Thyroid gland (tissue), 4 donors: Measurements from ENCODE around the gene FMN2. TPM values are rescaled to one million over a fixed set of nuclear protein-coding genes. Genes with fewer than 3 reads are reported as not detected.

ENCODE experiments used
- DNase-seq, 2 donors: peaks; one replicate each; pipeline ENCODE4 v3.0.0-alpha.2; 2019
- H3K27ac ChIP-seq, 3 donors: fragments of 200-600 bp; sonication (generic); 1 replicate in 2 of 3; 2 replicates in 1 of 3; pipeline ENCODE4 v1.5.1; 2016 to 2019; ENCODE audit warnings: mild to moderate bottlenecking in 1 of 3, moderate library complexity in 1 of 3
- H3K27me3 ChIP-seq: fragments of 200-600 bp; sonication (generic); one replicate; pipeline ENCODE4 v1.5.1; 2019
- H3K36me3 ChIP-seq, 2 donors: fragments of 200-600 bp; sonication (generic); one replicate each; pipeline ENCODE4 v1.5.1; 2016 to 2019
- H3K4me1 ChIP-seq, 2 donors: fragments of 200-600 bp; sonication (generic); one replicate each; pipeline ENCODE4 v1.5.1; 2017 to 2019
- H3K4me3 ChIP-seq, 3 donors: fragments of 200-600 bp; sonication (generic); replicated peaks in 1 of 3; 1 replicate in 2 of 3; 2 replicates in 1 of 3; pipeline ENCODE4 v1.5.1; 2016; ENCODE audit warnings: mild to moderate bottlenecking in 1 of 3
- H3K9me3 ChIP-seq: fragments of 200-600 bp; sonication (generic); one replicate; pipeline ENCODE4 v1.5.1; 2017
- POLR2A ChIP-seq, 2 donors: fragments of 450-650 bp; IDR thresholded peaks; one replicate each; pipeline ENCODE4 v1.6.1; 2017; ENCODE audit warnings: antibody characterized with exemption in 2 of 2, mild to moderate bottlenecking in 2 of 2, moderate library complexity in 1 of 2
- WGBS, 2 donors: methylation state at CpG; one replicate each; pipeline ENCODE4 v1.1.5; 2017; 5-methylcytosine and 5-hydroxymethylcytosine counted together
- intact Hi-C: fragments of 100-400 bp; cut with DNase I; formaldehyde crosslinking; loops from one replicate; pipeline ENCODE4 v1.15.1; 2023
- total RNA-seq, 4 donors: library from RNA; depleted of rRNA; stranded (reverse); fragments of >200 nt; gene quantifications; one replicate each; pipeline ENCODE4 v1.2.3, GENCODE V29; 2016
- TF ChIP-seq, protein P1 (sequence below), 6 experiments: fragments of 200-600 bp in 3 of 6; fragments of 450-650 bp in 3 of 6; sonication (generic) in 3 of 6; IDR thresholded peaks; one replicate each; pipeline ENCODE4 v1.5.1; 2016 to 2019; ENCODE audit warnings: antibody characterized with exemption in 6 of 6, mild to moderate bottlenecking in 2 of 6, inconsistent platforms in 1 of 6, moderate library complexity in 1 of 6

FMN2 gene
- total RNA-seq, 4 donors from 2014 or later = 0.78 to 6.2 (median 1.3) TPM; not detected in 1

DNA sequence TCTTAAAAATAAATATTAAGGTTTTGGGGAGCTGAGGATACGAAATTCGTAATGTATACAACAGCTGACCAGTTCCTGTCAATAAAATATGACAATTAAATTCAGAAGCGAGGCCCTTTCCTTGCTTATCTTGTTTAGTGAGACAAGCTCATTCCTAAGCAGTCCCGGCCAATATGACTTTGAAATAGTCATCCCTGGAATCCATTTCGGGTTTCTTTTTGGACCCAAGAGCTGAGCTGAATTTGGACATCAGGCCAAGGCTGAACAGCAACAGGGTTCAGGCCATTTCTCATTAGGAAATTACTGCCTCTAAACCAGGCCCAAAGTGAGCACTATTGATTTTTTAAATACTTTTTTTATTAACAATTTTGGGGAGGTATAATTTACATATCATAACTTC lies 17.3 kb upstream of the FMN2 start:
- no peak overlapping the region for H3K27ac ChIP-seq
- no peaks in the 10 kb centered on the region for H3K4me1 ChIP-seq
- TF ChIP-seq, protein P1, sequence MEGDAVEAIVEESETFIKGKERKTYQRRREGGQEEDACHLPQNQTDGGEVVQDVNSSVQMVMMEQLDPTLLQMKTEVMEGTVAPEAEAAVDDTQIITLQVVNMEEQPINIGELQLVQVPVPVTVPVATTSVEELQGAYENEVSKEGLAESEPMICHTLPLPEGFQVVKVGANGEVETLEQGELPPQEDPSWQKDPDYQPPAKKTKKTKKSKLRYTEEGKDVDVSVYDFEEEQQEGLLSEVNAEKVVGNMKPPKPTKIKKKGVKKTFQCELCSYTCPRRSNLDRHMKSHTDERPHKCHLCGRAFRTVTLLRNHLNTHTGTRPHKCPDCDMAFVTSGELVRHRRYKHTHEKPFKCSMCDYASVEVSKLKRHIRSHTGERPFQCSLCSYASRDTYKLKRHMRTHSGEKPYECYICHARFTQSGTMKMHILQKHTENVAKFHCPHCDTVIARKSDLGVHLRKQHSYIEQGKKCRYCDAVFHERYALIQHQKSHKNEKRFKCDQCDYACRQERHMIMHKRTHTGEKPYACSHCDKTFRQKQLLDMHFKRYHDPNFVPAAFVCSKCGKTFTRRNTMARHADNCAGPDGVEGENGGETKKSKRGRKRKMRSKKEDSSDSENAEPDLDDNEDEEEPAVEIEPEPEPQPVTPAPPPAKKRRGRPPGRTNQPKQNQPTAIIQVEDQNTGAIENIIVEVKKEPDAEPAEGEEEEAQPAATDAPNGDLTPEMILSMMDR (IDR thresholded peaks at IDR 0.05) = no peak
- no peak for TF ChIP-seq POLR2A (IDR thresholded peaks at IDR 0.05)
- DNase-seq = no peak
- 79 to 84% methylated on average over 5 of the region's 5 CpGs for WGBS, 2 donors
- H3K4me3 ChIP-seq = no peak overlapping the region
- no peaks in the 10 kb centered on the region for H3K36me3 ChIP-seq
- no peaks in the 10 kb centered on the region for H3K27me3 ChIP-seq
- intact Hi-C loops = no loop called here
- no peaks in the 10 kb centered on the region for H3K9me3 ChIP-seq

DNA sequence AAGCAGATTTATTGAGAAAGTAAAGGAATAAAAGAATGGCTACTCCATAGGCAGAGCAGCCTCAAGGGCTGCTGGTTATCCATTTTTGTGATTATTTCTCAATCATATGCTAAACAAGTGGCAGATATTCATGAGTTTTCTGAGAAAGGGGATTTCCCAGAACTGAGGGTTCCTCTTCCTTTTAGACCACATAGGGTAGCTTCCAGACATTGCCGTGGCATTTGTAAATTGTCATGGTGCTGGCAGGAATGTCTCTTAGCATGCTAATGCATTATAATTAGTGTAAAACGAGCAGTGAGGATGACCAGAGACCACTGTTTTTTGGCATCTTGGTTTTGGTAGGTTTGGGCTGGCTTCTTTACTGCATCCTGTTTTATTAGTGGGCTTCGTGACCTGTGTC lies 16.8 kb upstream of the FMN2 start:
- TF ChIP-seq, protein P1 (IDR thresholded peaks at IDR 0.05) = no peak
- TF ChIP-seq POLR2A (IDR thresholded peaks at IDR 0.05) = no peak
- intact Hi-C loops = no loop called here
- H3K36me3 ChIP-seq = no peaks in the 10 kb centered on the region
- H3K9me3 ChIP-seq = no peaks in the 10 kb centered on the region
- H3K4me1 ChIP-seq = no peaks in the 10 kb centered on the region
- no peak overlapping the region for H3K4me3 ChIP-seq
- H3K27ac ChIP-seq = no peak overlapping the region
- DNase-seq = no peak
- H3K27me3 ChIP-seq = no peaks in the 10 kb centered on the region
- WGBS, 2 donors = 69 to 88% methylated on average over 3 of the region's 3 CpGs

DNA sequence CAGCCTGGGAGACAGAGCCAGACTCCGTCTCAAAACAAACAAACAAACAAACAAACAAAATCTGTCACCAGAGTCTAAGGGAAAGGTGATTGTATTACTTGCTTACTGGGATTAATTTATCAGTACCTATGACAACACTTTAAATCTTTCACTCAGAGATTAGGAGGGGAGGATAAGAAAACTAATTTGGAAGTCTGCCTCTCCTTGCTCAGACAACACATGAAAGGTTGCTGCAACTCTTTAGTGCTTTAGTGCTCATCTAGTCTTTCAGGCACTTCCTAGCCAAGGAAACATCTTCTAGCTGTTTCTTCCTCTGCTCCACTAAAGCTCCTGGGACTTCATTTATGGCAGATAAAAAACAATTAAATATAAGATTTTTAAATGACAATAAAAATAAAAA lies 7.3 kb upstream of the FMN2 start:
- no peak for DNase-seq
- intact Hi-C loops = no loop called here
- Histone ChIP-seq H3K36me3 (no peaks in the 10 kb centered on the region), H3K27me3 (no peaks in the 10 kb centered on the region), H3K27ac (no peak overlapping the region), H3K4me1 (no peaks in the 10 kb centered on the region), H3K4me3 (no peak overlapping the region), H3K9me3 (no peaks in the 10 kb centered on the region)
- no peak for TF ChIP-seq POLR2A (IDR thresholded peaks at IDR 0.05)
- TF ChIP-seq, protein P1 (IDR thresholded peaks at IDR 0.05) = no peak
- WGBS, 2 donors = 26 to 54% methylated on average over 1 of the region's 1 CpG

DNA sequence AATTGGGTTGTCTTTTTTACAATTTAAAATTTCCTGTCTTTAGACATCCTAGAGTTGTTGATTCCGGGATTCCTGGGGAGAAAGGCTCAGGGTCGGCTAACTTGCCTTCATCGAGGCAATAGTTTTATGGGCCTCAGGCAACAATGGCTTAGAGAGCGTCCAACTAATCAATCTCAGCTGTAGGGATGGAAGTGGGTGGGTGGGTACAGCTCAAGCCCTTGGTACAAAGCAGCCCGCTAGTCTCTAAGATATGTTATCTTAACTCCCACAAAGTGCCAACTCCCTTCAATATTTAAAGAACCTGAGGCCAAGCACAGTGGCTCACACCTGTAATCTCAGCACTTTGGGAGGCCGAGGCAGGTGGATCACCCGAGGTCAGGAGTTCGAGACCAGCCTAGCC lies 6.9 kb upstream of the FMN2 start:
- intact Hi-C loops = no loop called here
- Histone ChIP-seq H3K4me1 (no peaks in the 10 kb centered on the region), H3K36me3 (no peaks in the 10 kb centered on the region), H3K9me3 (no peaks in the 10 kb centered on the region), H3K27me3 (no peaks in the 10 kb centered on the region), H3K27ac (no peak overlapping the region), H3K4me3 (no peak overlapping the region)
- 66 to 71% methylated on average over 8 of the region's 8 CpGs for WGBS, 2 donors
- no peak for DNase-seq
- no peak for TF ChIP-seq POLR2A (IDR thresholded peaks at IDR 0.05)
- TF ChIP-seq, protein P1 (IDR thresholded peaks at IDR 0.05) = no peak

DNA sequence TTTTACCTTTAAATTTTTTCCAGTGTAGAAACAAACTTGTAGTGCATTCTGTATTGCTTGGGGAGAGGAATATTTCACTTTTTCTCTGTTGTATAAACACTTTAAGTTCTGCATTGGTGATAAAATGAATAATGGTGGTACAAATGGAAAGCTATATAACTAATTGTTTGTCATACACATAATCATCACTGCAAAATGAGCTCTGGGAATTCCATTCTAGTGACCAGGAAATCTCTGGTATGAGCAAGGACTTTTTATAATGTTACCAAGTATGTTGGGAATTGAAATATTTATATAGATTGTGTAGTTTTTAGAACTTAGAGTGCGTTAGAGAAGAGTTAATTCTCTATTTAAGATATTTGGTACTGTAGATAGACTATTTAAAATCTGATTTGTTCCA lies 5.0 kb upstream of the FMN2 start:
- Histone ChIP-seq H3K4me3 (no peak overlapping the region), H3K36me3 (no peaks in the 10 kb centered on the region), H3K9me3 (no peaks in the 10 kb centered on the region), H3K4me1 (peaks cover 0 to 4% of the 10 kb centered on the region in 2 donors), H3K27ac (no peak overlapping the region), H3K27me3 (no peaks in the 10 kb centered on the region)
- DNase-seq = no peak
- intact Hi-C loops = no loop called here
- 81 to 82% methylated on average over 1 of the region's 1 CpG for WGBS, 2 donors
- TF ChIP-seq, protein P1 (IDR thresholded peaks at IDR 0.05) = no peak
- no peak for TF ChIP-seq POLR2A (IDR thresholded peaks at IDR 0.05)
